Peyer's patch (tissue), 4 donors: ENCODE data around the gene HEXB. TPM values are rescaled to one million over a fixed set of nuclear protein-coding genes. Genes with fewer than 3 reads are reported as not detected.

Source experiments
- DNase-seq, 3 donors: peaks; one replicate each; pipeline ENCODE4 v3.0.0-alpha.2; 2017 to 2019
- H3K27ac ChIP-seq, 4 donors: fragments of 200-600 bp; sonication (generic); one replicate each; pipeline ENCODE4 v1.5.1; 2016 to 2019
- H3K27me3 ChIP-seq, 2 donors: fragments of 200-600 bp; sonication (generic); one replicate each; pipeline ENCODE4 v1.5.1; 2019
- H3K36me3 ChIP-seq, 3 donors: fragments of 200-600 bp; sonication (generic); one replicate each; pipeline ENCODE4 v1.5.1; 2016 to 2019
- H3K4me1 ChIP-seq, 4 donors: fragments of 200-600 bp; sonication (generic); one replicate each; pipeline ENCODE4 v1.5.1; 2016 to 2019
- H3K4me3 ChIP-seq, 4 donors: fragments of 200-600 bp; sonication (generic); 1 replicate in 3 of 4; 2 replicates in 1 of 4; pipeline ENCODE4 v1.5.1; 2016 to 2019; ENCODE audit warnings: mild to moderate bottlenecking in 1 of 4
- H3K9me3 ChIP-seq, 4 donors: fragments of 200-600 bp; sonication (generic); one replicate each; pipeline ENCODE4 v1.5.1; 2016 to 2019; ENCODE audit warnings: mild to moderate bottlenecking in 1 of 4
- CTCF ChIP-seq, 6 experiments: fragments of 450-650 bp in 4 of 6; fragments of 200-600 bp in 2 of 6; sonication (generic) in 1 of 6; IDR thresholded peaks; one replicate each; pipeline ENCODE4 v1.5.1; 2017 to 2019; ENCODE audit warnings: antibody characterized with exemption in 6 of 6, mild to moderate bottlenecking in 3 of 6, moderate library complexity in 1 of 6
- POLR2A ChIP-seq, 2 donors: fragments of 450-650 bp; IDR thresholded peaks; one replicate each; pipeline ENCODE4 v1.5.1; 2017; ENCODE audit warnings: antibody characterized with exemption in 2 of 2, mild to moderate bottlenecking in 2 of 2, moderate library complexity in 2 of 2
- small RNA-seq, 2 donors: library from RNA; depleted of rRNA; stranded (forward); fragments of <200 nt; gene quantifications; one replicate each; pipeline ENCODE3, GENCODE V24; 2016
- total RNA-seq, 4 donors: library from RNA; depleted of rRNA; stranded (reverse); fragments of >200 nt; gene quantifications; one replicate each; pipeline ENCODE4 v1.1.0, GENCODE V29; 2016

HEXB gene
- total RNA-seq, 4 donors from 2014 or later: 99.0 to 143 (median 125) TPM

- Histone ChIP-seq H3K4me3 (peak within 1 kb of the TSS; percentile 80 to 94 (median 90)), H3K9me3 (no peaks in the 10 kb centered on the region), H3K36me3 (peaks cover 0 to 38% (median 2%) of the 10 kb centered on the region in 3 donors), H3K27me3 (no peaks in the 10 kb centered on the region), H3K4me1 (peaks cover 0 to 28% (median 4%) of the 10 kb centered on the region in 4 donors), H3K27ac (peak within 1 kb of the TSS; percentile 62 to 87 (median 77))
- peak; percentile 34 to 47 for TF ChIP-seq POLR2A (IDR thresholded peaks at IDR 0.05)
- no peak for TF ChIP-seq CTCF (IDR thresholded peaks at IDR 0.05)
- DNase-seq: peak; percentile 86 to 96 (median 92)
Observed at GRCh38 chr5:74766849-74767578, 82.0 kb downstream of the HEXB start, which contains the start of the genes GFM2 and NSA2. Gene GFM2, minus strand, starts transcription at chr5:74767117. Its CDS starts 3,375 bp downstream, at chr5:74763742. Gene NSA2, plus strand, starts transcription at chr5:74767249. Its CDS starts 112 bp downstream, at chr5:74767361.

- peaks cover 0 to 38% (median 2%) of the 10 kb centered on the region in 3 donors for H3K36me3 ChIP-seq
- H3K27me3 ChIP-seq: no peaks in the 10 kb centered on the region
- peak overlapping the region; percentile 80 to 94 (median 90) for H3K4me3 ChIP-seq
- no peak for TF ChIP-seq POLR2A (IDR thresholded peaks at IDR 0.05)
- TF ChIP-seq CTCF (IDR thresholded peaks at IDR 0.05): no peak
- H3K4me1 ChIP-seq: peaks cover 0 to 28% (median 4%) of the 10 kb centered on the region in 4 donors
- DNase-seq: no peak
- H3K27ac ChIP-seq: peak overlapping the region; percentile 62 to 87 (median 77)
- H3K9me3 ChIP-seq: no peaks in the 10 kb centered on the region
Observed at GRCh38 chr5:74767579-74767913, 82.5 kb downstream of the HEXB start.

Small RNAs within 50 kb of the gene (small RNA-seq; reads per million reads assigned to genes)
- gene RNU6-658P: 0 reads per million in 2 donors

Other genes with a start within 250 kb of the HEXB start
- 100 to 1,000 TPM in 1 of 4 donors, 10 to 100 TPM in 3; 28.7 to 123 (median 40.0) TPM for gene ENC1, start 44.5 kb upstream of the HEXB start, total RNA-seq
- 10 to 100 TPM; 21.4 to 45.3 (median 29.2) TPM for gene GFM2, start 81.9 kb downstream of the HEXB start, total RNA-seq
- 10 to 100 TPM; 26.1 to 78.4 (median 40.1) TPM for gene NSA2, start 82.0 kb downstream of the HEXB start, total RNA-seq
- 1 to 10 TPM; 1.7 to 6.0 (median 2.9) TPM for gene FAM169A, start 181.2 kb downstream of the HEXB start, total RNA-seq